ENCODE measurements around the gene GPR176.

Gene GPR176

DNA sequence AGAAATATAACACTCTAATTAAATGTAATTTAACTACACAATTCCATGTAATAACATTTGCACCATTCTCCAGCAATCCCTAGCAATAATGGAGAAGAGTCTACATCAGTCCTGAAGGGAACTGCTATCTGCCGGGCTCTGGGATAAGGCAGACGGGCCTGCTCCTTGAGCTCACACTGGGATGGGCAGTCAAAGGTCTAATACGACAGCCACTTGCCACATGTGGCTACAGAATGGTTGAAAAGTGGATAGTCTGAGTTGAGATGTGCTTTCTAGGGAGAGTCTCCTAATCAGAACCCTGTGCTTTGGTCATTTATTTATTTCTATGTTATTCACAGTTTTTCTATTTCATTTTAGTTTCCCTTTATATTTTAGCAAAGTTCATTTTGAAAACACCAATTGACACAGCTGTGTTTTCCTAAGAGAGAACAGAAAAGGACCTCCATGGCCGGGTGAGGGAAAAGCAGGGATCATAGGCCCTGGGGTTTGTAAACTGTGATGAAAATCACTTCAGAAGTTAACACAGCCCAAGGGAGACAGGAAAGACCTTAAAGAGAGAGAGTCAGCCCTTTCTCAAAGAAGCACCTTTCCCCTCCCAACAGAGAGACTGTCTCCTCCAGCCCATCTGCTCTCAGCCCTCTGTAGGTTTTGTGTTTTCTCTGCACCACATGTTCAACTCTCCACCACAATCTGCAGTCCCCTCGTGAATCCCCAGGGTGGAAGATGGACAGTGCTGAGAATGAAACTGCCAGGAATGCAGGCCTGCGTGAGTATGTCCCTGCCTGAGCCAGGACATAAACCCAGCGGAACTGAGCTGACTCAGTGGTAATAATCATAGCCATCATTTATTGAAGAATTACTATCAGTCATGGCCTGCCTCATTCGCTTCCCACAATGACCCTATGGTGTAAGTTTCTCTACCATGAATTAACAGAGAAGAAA is 149.0 kb downstream of the GPR176 start:
- H3K27ac Mint-ChIP-seq = peak overlapping the region; percentile 9
- H3K9me3 Mint-ChIP-seq = no peaks in the 10 kb centered on the region
- H3K27me3 Mint-ChIP-seq = no peaks in the 10 kb centered on the region
- H3K36me3 Mint-ChIP-seq (ENCODE audit: low read depth) = no peaks in the 10 kb centered on the region
- no peak overlapping the region for H3K4me3 Mint-ChIP-seq
- peaks cover 15% of the 10 kb centered on the region for H3K4me1 Mint-ChIP-seq (ENCODE audit: low read depth)
- no peak for DNase-seq

DNA sequence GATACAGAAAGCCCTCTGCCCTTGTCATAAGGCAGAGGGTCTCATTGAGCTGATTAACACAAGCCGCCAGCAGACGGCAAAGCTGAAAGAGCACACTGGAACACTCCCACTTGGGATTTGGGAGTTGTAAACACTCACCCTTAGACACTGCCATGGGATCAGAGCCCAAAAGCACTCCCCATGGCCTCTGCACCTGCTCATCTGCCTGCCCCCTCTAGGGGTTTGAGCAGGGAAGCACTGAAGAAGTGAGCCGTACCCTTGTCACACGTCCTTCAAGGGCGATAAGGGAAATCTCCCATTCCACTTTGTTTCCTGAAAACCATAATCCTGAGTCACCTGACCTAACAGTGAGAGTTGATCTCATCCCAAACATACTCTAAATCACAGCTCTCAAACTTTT is 152.1 kb downstream of the GPR176 start:
- H3K36me3 Mint-ChIP-seq (ENCODE audit: low read depth) = no peaks in the 10 kb centered on the region
- H3K27ac Mint-ChIP-seq = no peak overlapping the region

DNA sequence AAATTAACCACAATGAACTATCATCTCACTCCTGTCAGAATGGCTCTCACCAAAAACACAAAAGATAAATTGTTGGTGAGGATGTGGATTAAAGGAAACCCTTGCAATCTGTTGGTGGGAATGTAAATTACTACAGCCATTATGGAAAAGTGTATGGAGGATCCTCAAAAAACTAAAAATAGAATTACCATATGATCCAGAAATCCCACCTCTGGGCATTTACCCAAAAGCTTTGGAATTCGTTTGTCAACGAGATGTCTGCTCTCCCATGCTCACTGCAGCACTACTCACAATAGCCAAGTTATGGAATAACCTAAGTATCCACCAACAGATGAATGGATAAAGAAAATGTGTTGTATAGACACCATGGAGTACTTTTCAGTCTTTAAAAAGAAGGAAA is 159.1 kb downstream of the GPR176 start:
- no peak for DNase-seq
- Mint-ChIP-seq H3K4me1 (ENCODE audit: low read depth) (no peaks in the 10 kb centered on the region), H3K27ac (no peak overlapping the region), H3K4me3 (no peak overlapping the region), H3K36me3 (ENCODE audit: low read depth) (no peaks in the 10 kb centered on the region), H3K9me3 (no peaks in the 10 kb centered on the region), H3K27me3 (no peaks in the 10 kb centered on the region)

More for the DNA sequence above, 152.1 kb downstream of the GPR176 start:
- no peak for DNase-seq
- Mint-ChIP-seq H3K27me3 (no peaks in the 10 kb centered on the region), H3K4me3 (no peak overlapping the region), H3K9me3 (no peaks in the 10 kb centered on the region), H3K4me1 (ENCODE audit: low read depth) (no peaks in the 10 kb centered on the region)

DNA sequence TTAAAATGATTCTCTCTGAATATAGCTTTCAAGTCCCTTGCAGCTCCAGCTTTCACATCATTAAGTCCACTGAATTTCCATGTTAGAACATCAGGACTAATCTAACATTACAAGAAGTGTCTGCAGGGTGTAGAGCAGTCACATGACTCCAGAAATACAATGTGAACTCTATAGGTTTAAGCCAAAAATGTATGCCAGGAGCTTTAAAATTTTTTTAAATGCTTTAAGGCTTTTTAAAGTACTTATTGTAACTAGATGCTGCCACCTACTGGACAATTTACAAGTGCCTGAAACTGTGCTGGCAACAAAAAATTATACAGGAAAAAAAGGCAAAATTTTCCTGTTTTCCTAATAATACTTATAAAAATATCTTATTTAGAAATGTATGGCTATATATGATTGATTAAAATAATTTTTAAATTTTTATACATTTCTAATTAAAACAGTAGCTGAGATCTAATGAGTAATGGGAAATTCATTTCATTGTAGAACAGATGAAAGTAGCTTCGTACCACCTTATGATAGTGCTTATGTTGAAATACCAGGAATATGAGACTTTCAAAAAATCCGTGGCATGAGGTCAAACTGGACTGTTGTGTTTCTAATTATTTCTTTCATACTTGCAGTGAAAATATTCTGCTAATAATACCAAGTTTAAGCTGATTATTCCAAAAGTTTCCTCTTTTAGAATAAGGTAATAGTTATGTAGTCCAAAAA is 163.1 kb downstream of the GPR176 start:
- no peak overlapping the region for H3K4me3 Mint-ChIP-seq
- H3K27me3 Mint-ChIP-seq = no peaks in the 10 kb centered on the region
- no peaks in the 10 kb centered on the region for H3K4me1 Mint-ChIP-seq (ENCODE audit: low read depth)
- no peak overlapping the region for H3K27ac Mint-ChIP-seq
- H3K36me3 Mint-ChIP-seq (ENCODE audit: low read depth) = no peaks in the 10 kb centered on the region
- DNase-seq = no peak
- H3K9me3 Mint-ChIP-seq = no peaks in the 10 kb centered on the region

DNA sequence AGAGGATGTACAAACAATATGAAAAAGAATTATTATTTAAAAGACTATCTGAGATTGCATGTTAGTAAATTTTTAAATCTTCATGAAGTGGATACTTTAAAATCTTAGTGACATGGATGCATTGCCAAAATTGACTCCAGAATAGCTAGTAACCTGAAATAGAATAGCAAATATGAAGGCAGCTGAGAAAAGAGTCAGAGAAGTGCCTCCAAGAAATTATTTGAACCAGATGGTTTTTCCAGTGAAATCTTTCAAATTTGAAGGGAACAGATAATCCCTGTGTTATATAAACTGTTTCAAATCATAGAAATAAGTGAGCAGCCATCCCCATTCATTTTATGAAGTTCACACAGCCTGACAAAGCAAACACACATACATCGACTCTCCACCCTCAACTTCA is 167.1 kb downstream of the GPR176 start:
- Mint-ChIP-seq H3K9me3 (no peaks in the 10 kb centered on the region), H3K4me3 (no peak overlapping the region), H3K27me3 (peaks cover 6% of the 10 kb centered on the region), H3K36me3 (ENCODE audit: low read depth) (no peaks in the 10 kb centered on the region), H3K27ac (no peak overlapping the region), H3K4me1 (ENCODE audit: low read depth) (no peaks in the 10 kb centered on the region)
- no peak for DNase-seq

DNA sequence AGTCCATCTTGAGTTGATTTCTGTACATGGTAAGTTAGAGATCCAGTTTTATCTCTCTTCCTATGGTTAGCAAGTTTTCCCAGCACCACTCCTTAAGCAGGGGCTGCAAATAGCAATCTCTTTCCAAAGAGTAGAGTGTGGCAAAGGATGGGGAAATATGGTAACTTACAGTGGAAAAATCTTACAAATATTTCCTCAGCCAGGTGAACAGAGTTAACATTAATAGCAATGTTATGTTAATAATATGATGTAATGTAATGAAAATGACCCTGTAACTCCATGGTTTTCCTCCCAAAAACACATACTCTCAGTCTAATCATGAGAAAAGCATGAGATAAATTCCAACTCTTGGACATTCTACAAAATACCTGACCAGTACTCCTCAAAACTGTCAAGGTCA is 167.8 kb downstream of the GPR176 start:
- Mint-ChIP-seq H3K4me1 (ENCODE audit: low read depth) (no peaks in the 10 kb centered on the region), H3K36me3 (ENCODE audit: low read depth) (no peaks in the 10 kb centered on the region), H3K27ac (no peak overlapping the region), H3K4me3 (no peak overlapping the region), H3K9me3 (no peaks in the 10 kb centered on the region), H3K27me3 (peaks cover 6% of the 10 kb centered on the region)
- no peak for DNase-seq

Data from activated T-cell treated with anti-CD3 and anti-CD28 coated beads, Interleukin-2, amount 50 U/mL, for 24 hours (primary cell).